H54 (cell line): ENCODE data around the gene HSFX2.
"Not testable (repeated sequence)": the region's sequence is repeated elsewhere in the genome, so short reads cannot be mapped to it uniquely, and the experiment has no call there.

Experiments used
- DNase-seq: peaks from one replicate; pipeline ENCODE4 v3.0.0; 2011; ENCODE audit warnings: low spot score, mixed read lengths; ENCODE audit not compliant: insufficient read length
- FAIRE-seq: peaks from 3 replicates; lab custom pipeline; 2011; peaks lifted over from hg19 to GRCh38; lab: Jason Lieb, UNC
- POLR2A ChIP-seq: IDR thresholded peaks from 2 replicates; pipeline ENCODE4 v1.6.1; 2011; ENCODE audit warnings: low read depth, mild to moderate bottlenecking, low read length

HSFX2 gene

DNA sequence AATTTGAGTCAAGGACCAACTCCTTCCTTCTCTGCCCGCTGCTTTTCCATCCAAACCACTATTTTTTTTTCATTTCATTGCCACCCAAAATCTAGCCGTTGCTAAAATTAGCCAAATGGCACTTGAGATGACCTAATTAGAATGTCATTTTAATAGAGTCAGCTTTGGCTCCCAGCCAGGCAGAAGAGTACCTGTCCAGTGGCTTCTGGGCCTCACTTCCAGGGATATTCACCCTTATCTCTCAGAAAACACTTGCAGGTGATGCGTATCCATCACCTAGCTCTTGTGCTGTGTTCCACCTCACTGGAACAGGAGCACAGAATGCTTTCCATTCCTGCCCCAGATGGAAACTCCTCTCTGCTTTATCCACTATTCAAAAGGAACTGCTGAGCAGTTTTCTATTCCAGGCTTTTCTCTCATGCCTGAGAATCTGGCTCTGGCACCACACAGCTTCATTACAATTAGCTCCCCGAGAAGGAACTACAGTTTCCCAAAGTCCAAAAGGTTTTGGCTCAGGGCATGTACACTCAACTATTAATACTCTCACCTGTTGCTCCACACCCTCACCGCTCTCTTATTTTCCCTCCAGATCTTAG is 26.3 kb downstream of the HSFX2 start:
- DNase-seq (no peak), FAIRE-seq (no peak)
- no peak for TF ChIP-seq POLR2A

DNA sequence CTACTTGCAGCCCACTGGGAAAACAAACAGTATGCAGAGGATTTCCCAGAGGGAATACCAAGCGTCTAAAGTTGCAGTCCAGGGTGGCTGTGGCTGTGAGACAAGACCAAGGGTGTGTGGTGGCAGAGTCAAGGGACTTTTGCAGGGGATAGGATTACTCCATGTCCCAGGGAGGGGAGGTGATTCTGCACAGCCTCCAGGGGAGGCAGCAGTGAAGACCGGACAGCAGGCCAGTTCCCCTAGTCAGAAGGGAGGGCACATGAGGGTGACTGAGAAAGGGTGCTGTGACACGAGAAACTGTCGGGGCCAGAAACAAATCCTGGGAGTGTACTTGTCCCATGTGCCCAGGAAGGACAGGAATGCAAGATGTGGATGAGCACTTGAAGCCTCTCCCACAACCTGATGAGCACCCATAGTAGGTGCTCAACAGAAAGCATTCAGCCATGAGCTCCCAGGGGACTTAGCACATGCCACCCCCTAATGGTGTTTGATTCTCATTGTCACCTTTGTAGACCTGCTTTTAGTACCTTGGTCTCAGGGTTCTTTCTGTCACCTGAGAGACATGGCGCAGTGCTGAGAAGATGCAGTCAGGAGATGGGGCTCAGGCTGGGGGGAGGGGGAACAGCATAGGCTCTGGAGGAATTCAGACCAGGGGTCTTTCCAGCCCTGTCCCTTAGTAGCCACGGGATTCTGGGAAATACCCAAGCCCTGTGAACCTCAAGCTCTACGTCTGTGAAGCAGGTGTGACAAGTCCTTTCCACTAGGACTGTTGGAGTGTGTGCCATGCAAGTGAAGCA is 27.3 kb downstream of the HSFX2 start:
- FAIRE-seq (no peak), DNase-seq (no peak)
- TF ChIP-seq POLR2A: no peak

DNA sequence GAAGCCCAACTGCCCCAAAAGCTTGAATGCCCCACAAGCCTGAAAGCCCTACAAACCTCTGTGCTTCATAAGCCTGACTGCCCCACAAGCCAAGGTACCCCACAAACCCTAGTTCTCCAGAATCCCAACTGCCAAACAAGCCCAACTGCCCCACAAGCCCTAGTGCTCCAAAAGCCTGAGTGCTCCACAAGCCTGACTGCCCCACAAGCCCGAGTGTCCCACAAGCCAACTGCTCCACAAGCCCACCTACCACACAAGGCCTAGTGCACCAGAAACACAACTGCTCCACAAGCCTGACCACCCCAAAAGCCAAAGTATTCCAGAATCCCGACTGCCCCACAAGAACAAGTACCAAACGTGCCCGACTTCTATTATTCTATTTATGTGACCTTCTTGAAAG is 31.8 kb downstream of the HSFX2 start:
- TF ChIP-seq POLR2A: no peak
- no peak for DNase-seq
- no peak for FAIRE-seq

DNA sequence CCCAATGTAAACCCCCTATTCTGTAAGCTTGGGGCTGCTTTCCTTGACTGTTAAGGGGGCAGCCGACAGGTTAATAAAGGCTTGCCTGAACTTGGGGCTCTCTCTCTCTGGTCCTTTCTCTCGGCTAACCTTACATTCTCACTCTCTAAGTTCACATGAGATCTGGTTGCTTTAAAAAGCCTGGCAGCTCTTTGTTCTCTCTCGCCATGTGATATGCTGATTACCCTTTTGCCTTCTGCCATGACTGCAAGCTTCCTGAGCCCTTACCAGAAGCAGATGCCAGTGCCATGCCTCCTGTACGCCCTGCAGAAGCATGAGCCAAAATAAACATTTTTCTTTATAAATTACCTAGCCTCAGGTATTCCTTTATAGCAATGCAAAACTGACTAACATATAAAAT is 39.9 kb downstream of the HSFX2 start:
- FAIRE-seq: not testable (repeated sequence)

DNA sequence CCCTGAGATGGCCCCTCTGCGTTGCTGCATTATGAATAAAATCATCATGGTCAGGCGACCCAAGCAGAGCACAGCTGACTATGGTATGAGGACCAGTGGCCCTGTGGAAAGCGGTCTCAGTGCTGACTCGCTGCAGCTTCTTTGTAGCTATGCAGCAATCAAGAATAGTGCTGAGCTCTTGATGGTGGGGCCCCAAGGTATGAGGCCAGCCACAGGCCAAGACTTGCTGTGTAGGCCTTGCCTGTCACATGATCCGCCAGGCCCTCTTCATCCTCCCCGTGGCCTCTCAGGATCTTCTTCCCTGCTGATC is 43.2 kb downstream of the HSFX2 start:
- not testable (repeated sequence) for DNase-seq, FAIRE-seq

More for the DNA sequence above, 39.9 kb downstream of the HSFX2 start:
- DNase-seq: not testable (repeated sequence)

DNA sequence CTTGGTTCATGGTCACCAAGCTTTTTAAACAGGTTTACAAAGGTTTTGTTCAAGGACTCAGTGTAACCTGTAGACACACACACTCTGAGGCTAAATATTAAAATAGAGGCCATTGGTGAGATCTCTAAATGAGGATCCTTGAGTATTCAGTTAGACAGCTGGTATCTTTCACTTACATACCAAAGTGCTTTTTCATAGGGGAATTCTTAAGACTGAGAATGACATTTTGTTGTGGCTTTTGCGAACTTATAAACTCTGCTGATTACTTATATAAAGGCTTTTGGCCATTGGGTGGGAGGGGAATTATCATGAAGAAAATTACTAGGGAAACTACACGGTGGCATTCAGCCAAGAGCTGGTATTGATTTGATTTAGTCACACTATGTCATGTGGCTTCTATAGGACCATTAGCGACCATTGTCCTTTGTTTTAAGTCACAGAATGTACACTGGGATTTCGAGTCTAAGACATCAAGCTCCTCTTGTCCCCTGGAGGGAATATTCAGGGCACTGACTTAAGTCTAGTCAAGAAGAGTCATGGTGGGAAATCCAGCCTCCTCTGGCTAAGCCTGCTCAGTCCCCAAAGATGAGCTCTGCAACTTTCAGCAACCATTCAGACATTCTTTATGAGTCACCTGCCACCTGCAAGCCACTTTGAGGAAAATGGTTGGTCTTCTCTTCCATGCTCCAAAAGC is 43.7 kb downstream of the HSFX2 start:
- not testable (repeated sequence) for DNase-seq, FAIRE-seq

DNA sequence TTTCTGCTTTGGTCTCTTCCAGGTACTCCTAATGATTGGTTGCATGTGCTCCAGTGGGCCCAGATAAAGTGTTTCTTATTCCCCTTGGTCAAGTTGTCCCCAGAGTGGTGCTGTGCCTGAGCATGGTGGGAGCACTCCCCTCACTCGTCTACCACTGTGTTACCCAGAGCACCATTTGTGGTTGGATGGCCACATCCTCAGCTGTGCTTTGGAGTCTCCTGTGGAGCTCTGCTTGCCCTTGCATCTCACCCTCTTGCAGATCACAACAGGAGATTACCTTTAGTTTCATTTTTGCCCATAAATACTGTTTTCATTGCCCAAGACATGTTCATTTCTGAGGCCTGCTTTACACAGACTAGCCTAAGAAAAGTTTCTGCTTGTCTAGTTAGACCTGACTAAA is 44.7 kb downstream of the HSFX2 start:
- DNase-seq, FAIRE-seq: not testable (repeated sequence)

DNA sequence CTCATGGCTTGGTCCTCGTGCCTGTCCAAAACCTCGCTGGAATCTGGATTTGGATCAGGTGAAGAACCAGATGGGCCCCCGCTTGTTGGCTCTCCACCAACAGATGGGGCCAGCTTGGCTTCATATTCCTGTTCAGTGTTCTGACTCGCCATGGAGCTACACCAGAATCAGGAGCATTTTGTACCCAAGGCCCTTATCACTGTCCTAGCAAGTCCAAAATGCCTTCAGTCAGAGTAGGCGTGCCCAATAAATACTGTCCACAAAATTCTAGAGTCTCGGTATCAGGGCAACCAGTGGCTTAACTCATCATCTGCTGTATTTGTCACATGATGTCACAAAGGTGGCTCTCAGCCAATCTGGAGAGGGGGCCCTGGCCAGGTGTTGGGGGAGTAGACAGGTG is 45.4 kb downstream of the HSFX2 start, which contains the start of gene HSFX3:
TSS of gene HSFX3 (minus strand) at position 224 of the 400 bp plus-strand sequence. CDS start at position 152, 72 bp downstream.
- FAIRE-seq: not testable (repeated sequence)

DNA sequence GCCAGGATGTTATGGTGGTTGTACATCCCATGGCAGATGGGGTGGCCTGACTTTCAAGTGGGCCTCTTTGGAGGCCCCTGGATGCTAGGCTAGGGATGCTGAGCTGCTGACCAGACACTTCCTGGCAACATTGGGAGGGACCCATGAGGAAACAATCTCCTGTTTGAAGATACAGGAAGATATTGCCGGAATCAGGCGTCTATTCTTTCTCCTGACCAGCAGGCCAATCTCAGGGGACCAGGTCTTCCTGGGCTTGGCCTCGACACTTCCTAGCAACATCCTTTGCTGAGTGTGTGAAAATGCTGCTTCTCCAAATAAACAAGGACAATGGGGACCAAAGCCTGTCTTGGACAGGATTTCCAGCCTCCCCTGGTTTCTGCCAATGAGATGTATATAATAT is 47.3 kb downstream of the HSFX2 start:
- not testable (repeated sequence) for DNase-seq, FAIRE-seq

More for the DNA sequence above, 45.4 kb downstream of the HSFX2 start, which contains the start of gene HSFX3:
- DNase-seq: not testable (repeated sequence)

DNA sequence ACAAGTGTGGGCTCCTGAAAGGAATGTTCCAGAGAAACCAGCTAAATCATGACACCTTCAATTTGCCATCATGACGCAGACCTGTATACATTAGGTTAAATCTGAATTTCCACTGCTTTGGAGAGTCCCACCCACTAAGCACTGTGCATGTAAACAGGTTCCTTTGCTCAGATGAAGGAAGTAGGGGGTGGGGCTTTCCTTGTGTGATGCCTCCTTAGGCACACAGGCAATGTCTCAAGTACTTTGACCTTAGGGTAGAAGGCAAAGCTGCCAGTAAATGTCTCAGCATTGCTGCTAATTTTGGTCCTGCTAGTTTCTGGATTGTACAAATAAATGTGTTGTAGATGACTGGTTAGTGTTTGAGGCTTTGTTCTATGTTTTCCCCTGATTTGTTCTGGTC is 48.2 kb downstream of the HSFX2 start:
- not testable (repeated sequence) for FAIRE-seq, DNase-seq

DNA sequence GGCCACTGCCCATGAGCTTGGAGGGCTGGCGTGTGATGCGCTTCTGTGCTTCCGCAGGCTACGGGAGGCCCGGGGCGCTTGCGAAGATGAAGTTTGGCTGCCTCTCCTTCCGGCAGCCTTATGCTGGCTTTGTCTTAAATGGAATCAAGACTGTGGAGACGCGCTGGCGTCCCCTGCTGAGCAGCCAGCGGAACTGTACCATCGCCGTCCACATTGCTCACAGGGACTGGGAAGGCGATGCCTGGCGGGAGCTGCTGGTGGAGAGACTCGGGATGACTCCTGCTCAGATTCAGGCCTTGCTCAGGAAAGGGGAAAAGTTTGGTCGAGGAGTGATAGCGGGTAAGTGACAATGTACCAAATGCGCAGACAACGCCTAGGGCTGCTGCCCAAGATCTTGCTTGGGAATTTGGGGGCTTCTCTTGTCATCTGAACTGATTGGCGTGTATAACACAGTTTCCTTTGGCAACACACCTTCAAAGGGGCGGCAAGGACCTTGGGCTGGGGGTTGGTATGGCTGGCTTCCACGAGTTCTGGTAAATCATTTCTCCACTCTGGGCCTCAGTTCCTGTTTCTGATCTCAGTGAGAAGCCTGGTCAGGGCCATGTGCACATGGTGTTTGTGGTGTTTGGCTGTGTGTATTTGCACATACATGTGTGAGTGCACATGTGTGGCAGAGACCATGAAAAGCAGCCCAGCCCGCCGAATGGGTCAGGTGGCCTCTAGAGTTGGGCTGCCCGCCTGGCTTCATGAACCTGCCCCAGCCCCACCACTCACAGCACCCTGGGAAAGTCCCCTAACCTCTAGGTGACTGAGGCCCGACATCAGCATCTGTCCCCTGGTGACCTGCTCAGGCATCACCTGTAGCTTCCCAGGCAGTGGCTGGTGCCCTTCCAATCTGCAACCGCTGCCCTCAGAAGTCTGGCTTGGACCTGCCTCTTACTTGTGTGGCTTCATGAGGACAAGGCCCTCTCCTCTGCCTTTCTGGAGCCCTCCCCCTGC is 49.3 kb downstream of the HSFX2 start:
- not testable (repeated sequence) for DNase-seq, FAIRE-seq
